Astrocyte of the cerebellum (primary cell): ENCODE measurements around the gene RABGGTB.
"Not testable (repeated sequence)": the region's sequence is repeated elsewhere in the genome, so short reads cannot be mapped to it uniquely, and the experiment has no call there.

Source experiments
- DNase-seq: peaks from one replicate; pipeline ENCODE4 v3.0.0-alpha.2; 2011; ENCODE audit warnings: low read depth
- H3K4me3 ChIP-seq: 2 replicates; pipeline ENCODE4 v1.5.1; 2011; ENCODE audit warnings: mild to moderate bottlenecking, low read depth, low read length, moderate library complexity
- in situ Hi-C: cut with HindIII; loops from 2 replicates; pipeline ENCODE4 v1.10.0; 2017; ENCODE audit warnings: low sequenced_read_pairs
- TF ChIP-seq, protein P1 (sequence below): IDR thresholded peaks from 2 replicates; pipeline ENCODE4 v1.5.1; 2012; ENCODE audit warnings: low read length, low read depth, moderate library complexity, mild to moderate bottlenecking; ENCODE audit errors: missing control alignments

Gene RABGGTB

DNA sequence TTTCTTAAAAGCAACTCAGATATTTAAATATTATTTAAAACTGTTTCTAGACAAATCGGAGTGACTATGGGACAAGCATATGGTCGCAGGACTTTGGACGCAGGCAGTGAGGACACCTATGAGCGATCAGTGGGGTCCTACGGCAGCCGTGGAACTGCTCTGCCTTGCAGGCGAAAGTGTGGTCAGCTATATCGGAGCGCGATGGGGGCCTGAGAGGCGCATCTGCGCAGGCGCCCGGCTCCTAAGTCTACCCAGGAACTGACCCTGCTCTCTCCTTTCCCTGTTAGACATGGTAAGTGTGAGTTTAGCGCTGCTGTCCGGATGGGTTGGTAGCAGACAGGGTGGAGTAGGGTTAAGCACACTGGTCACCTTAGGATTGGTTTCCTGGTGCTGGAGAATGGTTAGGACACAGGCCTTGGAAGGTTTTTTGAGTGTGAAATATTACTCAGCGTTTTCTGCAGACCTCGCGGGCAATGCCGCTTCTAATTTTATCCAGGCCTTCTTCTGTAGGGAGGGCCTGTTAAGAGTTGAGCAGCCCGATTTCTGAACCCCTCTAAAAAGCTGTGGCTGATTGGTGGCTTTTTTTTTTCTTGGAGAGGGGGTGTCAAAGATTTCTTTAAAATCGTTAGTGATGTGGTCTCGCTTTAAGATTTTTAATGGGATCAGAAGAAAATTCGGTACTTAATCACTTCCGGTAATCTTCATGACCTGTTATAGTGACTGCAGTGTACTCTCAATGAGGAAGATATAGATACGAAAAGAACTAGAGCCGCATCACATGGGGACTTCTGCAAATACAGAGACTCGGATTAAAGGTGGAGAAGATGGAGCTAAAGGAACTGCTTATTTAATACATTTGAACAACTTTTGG, at the start of gene RABGGTB:
RABGGTB (plus strand) TSS at position 274 of the 871 bp plus-strand sequence; CDS start at position 290, 16 bp downstream.
- H3K4me3 ChIP-seq, result peak within 1 kb of the TSS; percentile 67
- peak; percentile 93 for DNase-seq
- in situ Hi-C loops, result no loop called here
- TF ChIP-seq, protein P1, sequence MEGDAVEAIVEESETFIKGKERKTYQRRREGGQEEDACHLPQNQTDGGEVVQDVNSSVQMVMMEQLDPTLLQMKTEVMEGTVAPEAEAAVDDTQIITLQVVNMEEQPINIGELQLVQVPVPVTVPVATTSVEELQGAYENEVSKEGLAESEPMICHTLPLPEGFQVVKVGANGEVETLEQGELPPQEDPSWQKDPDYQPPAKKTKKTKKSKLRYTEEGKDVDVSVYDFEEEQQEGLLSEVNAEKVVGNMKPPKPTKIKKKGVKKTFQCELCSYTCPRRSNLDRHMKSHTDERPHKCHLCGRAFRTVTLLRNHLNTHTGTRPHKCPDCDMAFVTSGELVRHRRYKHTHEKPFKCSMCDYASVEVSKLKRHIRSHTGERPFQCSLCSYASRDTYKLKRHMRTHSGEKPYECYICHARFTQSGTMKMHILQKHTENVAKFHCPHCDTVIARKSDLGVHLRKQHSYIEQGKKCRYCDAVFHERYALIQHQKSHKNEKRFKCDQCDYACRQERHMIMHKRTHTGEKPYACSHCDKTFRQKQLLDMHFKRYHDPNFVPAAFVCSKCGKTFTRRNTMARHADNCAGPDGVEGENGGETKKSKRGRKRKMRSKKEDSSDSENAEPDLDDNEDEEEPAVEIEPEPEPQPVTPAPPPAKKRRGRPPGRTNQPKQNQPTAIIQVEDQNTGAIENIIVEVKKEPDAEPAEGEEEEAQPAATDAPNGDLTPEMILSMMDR, result no peak

DNA sequence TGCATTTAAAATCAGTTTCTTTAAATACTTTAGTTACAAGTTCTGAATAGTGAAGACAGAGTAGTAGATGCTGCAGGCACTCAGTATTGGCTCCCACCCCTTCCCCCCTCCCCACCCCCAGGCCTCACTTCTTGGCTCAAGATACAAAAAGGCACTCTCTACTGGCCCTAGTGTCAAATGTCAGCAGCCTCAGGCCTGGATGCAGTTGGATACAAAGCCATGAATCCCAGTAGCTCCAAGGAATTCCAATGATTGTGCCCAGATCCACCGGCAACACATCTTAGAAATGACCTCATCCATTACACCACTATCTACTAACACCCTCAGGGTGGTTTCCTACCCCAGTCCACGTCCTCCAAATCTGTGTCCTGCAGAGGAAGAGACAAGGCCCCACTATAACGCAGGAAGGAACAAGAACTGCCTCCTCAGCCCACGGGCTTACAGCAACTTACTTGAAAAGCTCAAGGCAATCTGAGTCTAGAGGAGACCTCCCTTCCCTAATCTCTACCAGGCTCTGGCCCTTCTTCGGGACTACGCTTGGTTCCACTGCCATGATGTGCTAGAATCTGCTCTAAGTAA, 43.9 kb upstream of the RABGGTB start:
- in situ Hi-C loops, result no loop called here
- no peak overlapping the region for H3K4me3 ChIP-seq
- no peak for DNase-seq
- TF ChIP-seq, protein P1, result no peak

DNA sequence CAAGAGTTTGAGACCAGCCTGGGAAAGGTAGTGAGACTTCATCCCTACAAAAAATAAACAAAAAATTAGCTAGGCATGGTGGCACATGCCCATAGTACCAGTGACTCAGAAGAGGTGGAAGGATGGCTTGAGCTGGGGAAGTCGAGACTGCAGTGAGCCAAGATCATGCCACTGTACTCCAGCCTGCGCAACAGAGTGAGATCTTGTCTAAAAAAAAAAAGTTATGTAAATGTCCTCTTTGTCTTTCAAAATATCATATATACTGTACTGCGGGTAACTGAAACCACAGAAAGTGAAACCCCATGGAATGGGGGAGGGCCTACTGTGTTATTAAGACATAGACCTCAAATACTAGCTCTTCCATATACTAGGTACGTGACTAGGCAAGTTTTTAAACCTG, 40.8 kb upstream of the RABGGTB start:
- H3K4me3 ChIP-seq, result no peak overlapping the region
- TF ChIP-seq, protein P1, result no peak
- DNase-seq, result no peak
- in situ Hi-C loops, result no loop called here

DNA sequence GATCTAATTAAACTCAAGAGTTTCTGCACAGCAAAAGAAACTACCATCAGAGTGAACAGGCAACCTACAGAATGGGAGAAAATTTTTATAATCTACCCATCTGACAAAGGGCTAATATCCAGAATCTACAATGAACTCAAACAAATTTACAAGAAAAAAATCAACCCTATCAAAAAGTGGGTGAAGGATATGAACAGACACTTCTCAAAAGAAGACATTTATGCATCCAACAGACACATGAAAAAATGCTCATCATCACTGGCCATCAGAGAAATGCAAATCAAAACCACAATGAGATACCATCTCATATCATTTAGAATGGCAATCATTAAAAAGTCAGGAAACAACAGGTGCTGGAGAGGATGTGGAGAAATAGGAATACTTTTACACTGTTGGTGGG, 28.8 kb upstream of the RABGGTB start:
- in situ Hi-C loops, DNase-seq, H3K4me3 ChIP-seq: not testable (repeated sequence)

DNA sequence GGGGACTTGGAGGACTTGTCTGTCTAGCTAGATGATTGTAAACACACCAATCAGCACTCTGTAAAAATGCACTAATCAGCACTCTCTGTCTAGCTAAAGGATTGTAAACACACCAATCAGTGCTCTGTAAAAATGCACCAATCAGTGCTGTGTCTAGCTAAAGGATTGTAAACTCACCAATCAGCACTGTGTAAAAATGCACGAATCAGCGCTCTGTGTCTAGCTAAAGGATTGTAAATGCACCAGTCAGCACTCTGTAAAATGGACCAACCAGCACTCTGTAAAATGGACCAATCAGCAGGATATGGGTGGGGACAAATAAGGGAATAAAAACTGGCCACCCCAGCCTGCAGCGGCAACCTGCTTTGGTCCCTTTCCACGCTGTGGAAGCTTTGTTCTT, 27.5 kb upstream of the RABGGTB start:
- DNase-seq, H3K4me3 ChIP-seq, in situ Hi-C loops: not testable (repeated sequence)

DNA sequence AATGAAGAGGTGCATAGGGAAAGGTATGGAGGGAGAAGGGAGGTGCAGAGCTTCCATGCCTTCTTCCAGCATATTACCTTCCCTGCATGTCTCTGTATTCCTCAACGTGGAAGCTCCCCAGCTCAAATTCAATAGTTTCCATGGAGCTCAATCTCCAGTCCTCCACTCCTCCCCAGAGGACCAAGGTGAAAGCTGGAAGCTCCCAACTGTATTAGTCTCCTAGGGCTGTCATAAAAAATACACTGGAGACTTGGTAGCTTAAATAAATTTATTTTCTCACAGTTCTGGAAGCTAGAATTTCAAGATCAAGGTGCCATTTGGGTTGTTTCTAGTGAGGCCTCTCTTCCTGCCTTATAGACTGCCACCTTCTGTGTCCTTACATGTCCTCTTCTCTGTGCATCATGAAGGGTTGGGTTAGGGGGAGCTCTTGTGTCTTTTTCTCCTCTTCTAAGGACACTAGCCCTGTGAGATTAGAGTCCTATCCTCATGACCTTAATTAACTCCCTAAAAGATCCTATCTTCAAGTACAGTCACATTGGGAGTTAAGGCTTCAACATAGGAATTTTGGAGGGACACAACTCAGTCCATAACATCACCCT, 21.9 kb upstream of the RABGGTB start:
- DNase-seq, result no peak
- in situ Hi-C loops, result no loop called here
- no peak overlapping the region for H3K4me3 ChIP-seq
- TF ChIP-seq, protein P1, result no peak

DNA sequence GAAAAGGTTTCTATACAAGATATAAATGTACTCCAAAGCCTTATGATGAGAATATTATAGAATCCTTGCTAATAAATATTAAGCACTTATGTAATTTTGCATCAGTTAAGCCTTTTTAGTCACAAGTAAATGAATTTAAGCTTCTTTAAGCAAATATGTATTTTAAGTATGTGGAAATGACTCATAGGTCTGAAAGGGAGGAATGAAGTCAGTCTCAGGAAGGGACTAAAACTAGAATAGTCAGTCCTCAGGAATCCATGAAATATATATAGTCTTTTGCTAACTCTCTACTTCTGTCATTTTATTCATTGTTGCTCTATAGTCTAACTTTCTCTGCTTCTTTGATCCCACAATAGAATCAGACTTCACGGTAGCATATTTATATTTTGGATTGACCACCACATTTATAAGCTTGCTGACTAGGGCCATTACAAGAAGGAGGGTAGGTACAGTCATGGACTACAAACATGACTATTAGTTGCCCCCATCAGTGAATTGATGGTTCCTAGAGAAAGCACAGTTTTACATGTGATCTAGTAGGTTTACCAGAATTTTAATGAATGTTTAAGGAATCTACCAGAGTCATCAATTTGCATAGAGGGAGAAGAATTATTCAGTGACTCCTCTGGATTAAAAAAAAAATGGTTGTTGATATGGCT, 20.2 kb upstream of the RABGGTB start:
- peak; percentile 60 for DNase-seq
- no peak overlapping the region for H3K4me3 ChIP-seq
- TF ChIP-seq, protein P1, result no peak
- in situ Hi-C loops, result no loop called here
